Midbrain (tissue), 1 donor: ENCODE data around the gene NSUN6.

Experiments
- DNase-seq: peaks from one replicate; lab custom pipeline; 2025; lab: John Stamatoyannopoulos, UW

The NSUN6 gene

GRCh38 chr10:18561861-18562551, 89.4 kb downstream of the NSUN6 start:
- no peak for DNase-seq

GRCh38 chr10:18557960-18558359, 93.4 kb downstream of the NSUN6 start:
- DNase-seq = no peak

- DNase-seq = no peak
Measured at GRCh38 chr10:18556522-18557147, 94.8 kb downstream of the NSUN6 start.

GRCh38 chr10:18554479-18554878, 96.9 kb downstream of the NSUN6 start:
- DNase-seq = no peak

- DNase-seq = no peak
Measured at GRCh38 chr10:18551473-18551872, 99.9 kb downstream of the NSUN6 start.

- DNase-seq = no peak
Measured at GRCh38 chr10:18549105-18549504, 102.3 kb downstream of the NSUN6 start.

GRCh38 chr10:18545621-18546305, 105.6 kb downstream of the NSUN6 start:
- DNase-seq = no peak

GRCh38 chr10:18542832-18543231, 108.6 kb downstream of the NSUN6 start:
- DNase-seq = no peak

GRCh38 chr10:18540195-18540594, 111.2 kb downstream of the NSUN6 start:
- DNase-seq = no peak

GRCh38 chr10:18539335-18539734, 112.1 kb downstream of the NSUN6 start:
- DNase-seq = no peak

- no peak for DNase-seq
Measured at GRCh38 chr10:18533896-18534295, 117.5 kb downstream of the NSUN6 start.

- DNase-seq = no peak
Measured at GRCh38 chr10:18532881-18533535, 118.4 kb downstream of the NSUN6 start.

GRCh38 chr10:18528292-18528691, 123.1 kb downstream of the NSUN6 start:
- no peak for DNase-seq

GRCh38 chr10:18527687-18528086, 123.7 kb downstream of the NSUN6 start:
- DNase-seq = no peak

GRCh38 chr10:18523858-18524257, 127.5 kb downstream of the NSUN6 start:
- no peak for DNase-seq

- no peak for DNase-seq
Measured at GRCh38 chr10:18523025-18523424, 128.4 kb downstream of the NSUN6 start.

GRCh38 chr10:18516851-18517250, 134.5 kb downstream of the NSUN6 start:
- DNase-seq = no peak

GRCh38 chr10:18514537-18514936, 136.8 kb downstream of the NSUN6 start:
- no peak for DNase-seq

GRCh38 chr10:18508587-18508986, 142.8 kb downstream of the NSUN6 start:
- no peak for DNase-seq

GRCh38 chr10:18505456-18506118, 145.8 kb downstream of the NSUN6 start:
- no peak for DNase-seq

- DNase-seq = no peak
Measured at GRCh38 chr10:18504161-18504560, 147.2 kb downstream of the NSUN6 start.

- DNase-seq = no peak
Measured at GRCh38 chr10:18501629-18502028, 149.8 kb downstream of the NSUN6 start.
